GM12892 (cell line): Measurements from ENCODE around the gene MAPKAPK5.

ENCODE experiments used
- POLR2A ChIP-seq: IDR thresholded peaks from 2 replicates; pipeline ENCODE4 v1.6.1; 2011; ENCODE audit warnings: low read depth, low read length, control low read depth
- TAF1 ChIP-seq: IDR thresholded peaks from 2 replicates; pipeline ENCODE4 v1.6.1; 2011; ENCODE audit warnings: low read depth, mild to moderate bottlenecking, control low read depth, low read length, borderline replicate concordance

- TF ChIP-seq POLR2A (no peak), TAF1 (no peak)
Measured at GRCh38 chr12:111887926-111888745, 46.1 kb downstream of the MAPKAPK5 start.
